GM18868 (cell line): ENCODE results near the gene TREML4.
A peak's percentile ranks its signal among the peaks of the same experiment; 100 is the strongest.
"Not testable (repeated sequence)": the region's sequence is repeated elsewhere in the genome, so short reads cannot be mapped to it uniquely, and the experiment has no call there.

Experiments used
- ATAC-seq: cut with Tn5 transposase; IDR thresholded peaks from one replicate; pipeline ENCODE4 v1.9.1; 2021; ENCODE audit warnings: mild to moderate bottlenecking, moderate library complexity; ENCODE audit not compliant: unreplicated experiment

The TREML4 gene, protein sequence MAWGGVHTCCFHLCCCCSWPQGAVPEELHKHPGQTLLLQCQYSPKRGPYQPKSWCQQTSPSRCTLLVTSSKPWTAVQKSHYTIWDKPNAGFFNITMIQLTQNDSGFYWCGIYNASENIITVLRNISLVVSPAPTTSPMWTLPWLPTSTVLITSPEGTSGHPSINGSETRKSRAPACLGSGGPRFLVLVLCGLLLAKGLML

DNA sequence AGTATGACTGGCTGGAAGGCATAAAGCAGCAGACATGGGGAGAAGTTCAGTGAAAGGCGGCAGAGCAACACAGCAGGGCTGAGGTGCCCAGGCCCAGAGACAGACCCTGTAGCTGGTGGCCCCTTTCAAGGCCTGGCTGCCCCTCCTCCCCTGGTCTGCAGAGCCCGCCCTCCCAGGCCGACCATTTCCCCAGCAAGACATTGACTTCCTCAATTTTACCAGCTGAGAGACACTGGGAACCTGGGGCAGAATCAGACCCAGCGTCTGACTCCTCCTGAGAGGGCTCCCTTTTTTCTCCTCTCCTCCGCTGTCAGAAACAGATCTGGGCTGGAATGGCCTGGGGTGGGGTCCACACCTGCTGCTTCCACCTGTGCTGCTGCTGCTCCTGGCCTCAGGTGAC is at the start of gene TREML4:
Gene TREML4, plus strand, starts transcription at position 254 of the 400 bp plus-strand sequence. Its CDS starts 79 bp downstream, at position 333.
- no peak for ATAC-seq

DNA sequence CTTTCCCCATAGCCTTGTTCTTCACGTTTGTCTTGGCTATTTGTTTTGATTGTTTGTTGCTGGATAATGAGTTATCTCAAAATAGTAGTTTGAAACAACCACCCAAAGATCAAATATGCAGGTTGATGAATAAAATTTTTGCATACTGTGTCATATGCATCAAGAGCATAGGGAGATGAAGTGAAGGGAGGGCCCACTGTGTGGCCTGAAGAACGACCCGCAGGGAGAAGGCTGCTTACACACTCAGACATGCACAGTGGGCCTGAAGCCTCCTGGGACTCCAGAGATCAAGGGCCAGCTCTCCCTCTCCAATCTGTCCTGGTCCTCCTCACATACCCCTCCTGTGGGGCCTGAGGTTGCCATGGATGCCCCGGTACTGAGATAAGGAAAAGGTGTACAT is 49.0 kb upstream of the TREML4 start:
- ATAC-seq, result no peak

DNA sequence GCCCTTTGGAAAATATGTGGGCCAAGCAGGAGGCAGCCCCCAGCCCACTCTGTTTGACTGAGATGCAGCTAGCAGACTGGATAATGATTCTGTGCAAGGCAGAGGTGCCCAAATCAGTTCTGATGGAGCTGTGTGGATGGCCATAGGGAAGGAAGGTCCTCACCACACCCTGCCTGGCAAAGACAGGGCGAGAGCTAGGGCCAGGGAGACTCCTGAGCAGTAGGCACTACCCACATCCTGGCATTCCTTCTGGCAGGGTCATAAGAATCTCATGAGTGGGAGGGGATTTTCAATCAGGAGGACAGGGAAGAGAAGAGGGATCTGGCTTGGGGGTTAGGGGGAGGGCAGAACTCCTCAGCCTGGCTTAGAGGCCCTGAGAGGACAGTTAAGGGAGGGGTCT is 46.6 kb upstream of the TREML4 start:
- ATAC-seq, result no peak

DNA sequence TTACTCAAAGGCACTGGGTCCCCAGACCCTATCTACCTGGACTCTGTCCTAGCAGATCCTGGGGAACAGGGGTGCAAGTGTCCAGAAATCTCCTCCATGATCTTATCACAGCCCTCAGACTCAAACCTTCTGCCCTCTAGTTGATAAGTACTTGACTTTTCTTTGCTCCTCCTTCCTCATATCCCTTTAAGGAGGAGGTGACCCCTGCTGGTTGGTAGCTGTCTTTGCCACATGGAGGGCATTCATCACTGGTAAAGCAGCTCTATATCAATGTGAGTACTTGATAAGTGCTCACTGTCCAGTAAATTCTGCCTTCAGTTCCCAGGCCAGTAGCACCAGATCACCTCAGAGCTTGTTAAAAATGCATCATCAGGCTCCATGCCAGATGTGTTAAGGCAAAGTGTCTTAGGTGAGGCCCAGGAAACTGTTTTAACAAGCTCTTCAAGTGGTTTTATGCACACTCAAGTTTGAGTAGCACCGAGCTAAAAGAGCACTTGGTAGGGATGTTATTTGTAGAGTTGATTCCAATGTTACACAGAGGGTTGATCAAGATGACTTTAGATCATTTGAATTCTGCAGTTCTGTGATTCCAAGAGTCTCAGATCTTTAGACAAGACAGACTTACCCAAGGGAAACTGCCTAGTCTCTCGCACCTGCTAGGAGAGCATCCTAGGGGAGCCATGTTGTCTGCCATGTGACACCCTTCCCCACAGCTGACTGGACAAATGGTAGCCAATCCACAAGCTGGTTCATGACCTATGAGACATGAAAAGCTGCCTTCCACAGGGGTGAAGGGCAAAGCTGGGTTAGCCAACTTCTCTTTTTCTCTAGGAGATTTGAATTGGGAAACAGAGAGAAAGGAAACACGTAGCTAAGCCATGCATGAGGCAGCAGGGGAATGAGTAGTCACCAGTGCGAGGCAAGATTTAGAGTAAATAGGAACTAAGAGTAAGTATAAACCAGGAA is 45.8 kb upstream of the TREML4 start:
- ATAC-seq, result peak; percentile 77

DNA sequence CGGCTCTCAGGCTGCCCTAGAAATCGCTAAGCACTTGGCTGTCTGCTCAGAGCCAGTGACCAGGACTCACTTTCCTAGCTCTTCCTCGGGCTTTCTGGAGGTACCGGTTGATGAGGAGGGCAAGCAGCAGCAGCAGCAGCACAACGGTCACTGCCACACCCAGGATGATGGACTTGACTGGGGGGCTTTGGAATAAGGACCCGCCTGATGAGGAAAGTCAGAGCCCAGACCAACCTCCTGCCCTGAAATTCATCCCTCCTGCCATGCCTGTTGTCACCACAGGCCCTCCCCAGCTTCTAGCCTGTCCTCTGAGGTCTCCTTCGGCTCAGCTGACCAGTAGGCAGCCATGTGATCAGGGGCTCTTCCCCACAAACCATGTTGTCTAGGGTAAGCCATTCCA is 43.4 kb upstream of the TREML4 start:
- no peak for ATAC-seq

DNA sequence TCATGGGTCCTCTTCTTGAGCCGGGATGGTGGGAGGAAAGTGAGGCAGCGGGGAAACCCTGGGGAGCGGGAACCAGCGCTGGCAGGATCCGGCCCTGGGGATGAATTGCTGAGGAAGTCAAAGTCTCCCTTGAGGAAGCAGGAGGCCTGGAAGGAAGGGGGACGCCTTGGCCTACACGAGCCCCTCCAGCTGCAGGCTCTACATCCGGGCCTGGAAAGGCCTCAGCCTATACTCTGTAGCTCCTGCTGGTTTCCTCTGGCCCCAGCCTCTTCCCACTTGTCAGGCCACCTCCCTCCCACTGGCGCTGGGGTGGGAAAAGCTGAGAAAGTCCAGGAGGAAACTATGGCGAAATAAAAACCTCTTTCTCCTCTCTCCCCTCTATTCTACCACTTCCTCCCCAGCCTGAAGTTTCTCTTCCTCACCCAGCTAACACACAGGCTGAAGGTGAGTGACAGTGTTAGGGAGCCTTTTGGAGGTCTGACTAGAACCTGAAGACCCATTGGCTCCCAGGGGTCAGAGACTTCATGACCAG is 42.1 kb upstream of the TREML4 start:
- ATAC-seq, result no peak

DNA sequence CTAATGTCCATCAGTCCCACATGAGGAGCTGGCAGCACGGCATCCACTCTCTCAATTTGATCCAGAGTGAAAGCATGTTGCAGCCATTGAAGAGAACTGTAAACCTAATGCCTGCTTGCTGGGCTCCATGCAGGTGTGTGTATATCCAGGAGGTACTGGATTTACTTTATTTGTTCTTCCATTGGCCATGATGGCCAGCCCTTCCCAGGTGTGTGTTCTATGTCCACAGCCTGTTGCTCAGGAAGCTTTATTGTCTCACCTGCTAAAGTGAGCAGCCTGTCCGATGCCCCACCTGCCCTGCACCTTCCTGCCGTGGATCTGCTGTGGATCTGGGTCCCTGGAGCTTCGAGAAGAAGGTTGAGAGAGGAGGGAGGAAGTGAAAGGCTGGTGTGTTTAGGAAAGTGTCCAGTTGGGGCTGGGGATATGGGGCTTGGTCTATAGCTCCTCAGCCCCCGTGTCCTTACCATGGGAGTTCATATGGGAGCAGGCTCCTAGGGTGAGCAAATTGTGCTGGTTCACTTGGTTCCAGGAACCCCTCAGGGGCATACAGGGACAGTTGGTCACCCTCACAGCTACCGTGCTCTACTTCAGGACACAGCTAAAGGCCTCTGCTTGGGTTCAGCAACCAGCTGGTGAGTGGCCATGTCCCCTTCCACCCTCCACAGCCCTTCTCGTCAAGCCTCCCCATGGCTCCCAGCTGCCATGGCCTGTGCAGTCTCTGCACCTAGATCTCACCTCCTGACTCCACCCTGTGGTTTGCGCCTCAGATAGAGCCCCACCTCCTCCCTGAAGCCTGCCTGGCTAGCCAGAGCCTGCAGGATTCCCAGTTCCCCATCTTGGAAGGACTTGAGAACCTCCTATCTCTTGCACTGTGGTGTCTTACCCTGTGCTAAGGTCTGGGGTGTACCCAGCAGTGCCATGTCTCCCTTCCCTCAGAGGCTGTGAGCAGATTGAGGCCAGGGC is 39.9 kb upstream of the TREML4 start:
- no peak for ATAC-seq

DNA sequence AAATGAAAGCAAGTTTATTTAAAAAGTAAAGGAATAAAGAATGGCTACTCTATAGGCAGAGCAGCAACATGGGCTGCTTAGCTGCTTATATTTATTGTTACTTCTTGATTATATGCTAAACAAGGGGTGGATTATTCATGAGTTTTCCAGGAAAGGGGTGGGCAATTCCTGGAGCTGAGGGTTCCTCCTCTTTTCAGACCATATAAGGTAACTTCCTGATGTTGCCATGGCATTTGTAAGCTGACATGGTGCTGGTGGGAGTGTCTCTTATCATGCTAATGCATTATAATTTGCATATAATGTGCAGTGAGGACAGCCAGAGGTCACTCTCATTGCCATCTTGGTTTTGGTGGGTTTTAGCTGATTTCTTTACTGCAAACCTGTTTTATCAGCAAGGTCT is 39.1 kb upstream of the TREML4 start:
- not testable (repeated sequence) for ATAC-seq

DNA sequence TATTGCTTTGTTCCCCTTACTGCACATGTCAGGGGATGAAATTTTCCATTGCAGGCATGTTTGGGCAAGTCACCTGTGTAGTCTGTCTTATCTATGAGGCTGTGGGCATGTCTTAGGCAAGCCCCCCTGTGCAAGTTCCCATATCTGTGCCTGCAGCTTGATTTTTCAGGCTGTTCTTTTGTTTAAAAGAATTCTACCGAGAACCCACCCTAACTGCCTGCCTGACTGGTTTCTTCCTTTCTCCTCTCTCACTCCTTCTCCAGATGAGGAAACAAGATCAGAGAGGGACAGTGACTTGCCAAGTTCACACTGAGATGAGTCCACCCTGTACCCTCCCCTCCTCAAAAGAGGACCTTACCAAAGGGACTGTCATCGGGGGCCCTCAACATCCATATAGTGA is 38.2 kb upstream of the TREML4 start:
- no peak for ATAC-seq

DNA sequence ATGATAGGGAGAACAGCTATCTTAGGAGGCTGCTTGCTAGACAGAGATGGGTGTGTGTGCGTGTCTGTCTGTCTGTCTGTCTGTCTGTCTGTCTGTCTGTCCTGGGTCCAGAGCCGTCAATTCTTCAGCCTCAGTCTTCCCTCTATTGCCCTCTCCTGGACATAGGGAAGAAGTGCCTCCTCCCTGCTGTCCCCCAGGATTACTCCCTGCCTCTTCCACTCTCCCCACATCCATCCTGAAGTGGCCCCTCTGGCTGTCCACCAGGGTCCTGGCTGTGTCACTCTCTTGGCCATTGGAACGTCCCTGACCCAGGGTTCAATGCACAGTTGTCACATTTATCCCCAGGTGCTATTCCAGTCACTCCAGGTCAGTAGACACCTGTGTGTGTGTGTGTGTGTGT is 37.4 kb upstream of the TREML4 start:
- ATAC-seq, result no peak

DNA sequence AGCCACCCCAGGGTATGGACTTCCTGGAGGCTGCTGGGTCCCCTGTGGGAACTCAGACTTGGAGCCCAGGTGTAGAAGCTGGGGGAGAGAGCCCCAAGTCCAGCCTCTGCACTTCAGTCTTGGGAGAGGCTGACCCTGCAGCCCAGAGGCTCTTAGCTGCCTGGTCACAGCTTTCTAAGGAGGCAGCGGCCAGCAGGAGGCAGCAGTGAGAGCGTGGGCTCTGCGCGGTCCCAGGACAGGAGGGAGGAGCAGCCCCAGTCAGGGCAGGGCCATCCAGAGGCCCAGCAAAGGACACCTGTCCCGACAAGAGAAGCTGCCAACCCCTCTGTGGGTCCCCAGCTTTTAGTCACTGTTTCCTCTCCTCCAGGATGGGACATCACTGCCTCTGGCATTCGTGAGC is 36.6 kb upstream of the TREML4 start:
- ATAC-seq, result no peak

DNA sequence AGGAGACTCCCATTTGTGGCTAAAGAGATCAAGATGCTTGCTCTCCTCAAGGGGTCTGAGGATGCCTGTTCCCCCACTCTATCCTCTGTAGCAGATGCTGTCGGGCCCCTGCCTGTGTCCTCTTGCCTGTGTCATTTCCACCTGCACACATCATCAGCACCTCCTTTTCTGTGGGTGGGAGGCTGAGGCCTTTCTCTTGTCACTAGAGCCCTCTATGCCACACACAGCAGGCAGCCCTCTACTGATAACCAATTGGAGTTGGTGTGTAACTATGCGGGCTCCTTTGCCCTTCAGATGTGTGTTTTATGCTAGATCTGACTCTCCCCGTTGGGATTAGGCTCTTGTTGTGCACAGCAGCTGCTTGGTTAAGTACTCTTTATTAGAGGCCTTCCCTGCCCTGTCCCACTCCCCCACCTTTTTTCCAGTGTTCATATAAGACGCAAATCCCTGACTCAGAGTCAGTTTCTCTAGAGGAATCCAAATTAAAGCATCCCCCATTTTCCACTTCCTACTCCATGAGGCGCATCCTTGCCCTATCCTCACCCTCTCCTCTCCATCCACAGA is 34.9 kb upstream of the TREML4 start:
- no peak for ATAC-seq

DNA sequence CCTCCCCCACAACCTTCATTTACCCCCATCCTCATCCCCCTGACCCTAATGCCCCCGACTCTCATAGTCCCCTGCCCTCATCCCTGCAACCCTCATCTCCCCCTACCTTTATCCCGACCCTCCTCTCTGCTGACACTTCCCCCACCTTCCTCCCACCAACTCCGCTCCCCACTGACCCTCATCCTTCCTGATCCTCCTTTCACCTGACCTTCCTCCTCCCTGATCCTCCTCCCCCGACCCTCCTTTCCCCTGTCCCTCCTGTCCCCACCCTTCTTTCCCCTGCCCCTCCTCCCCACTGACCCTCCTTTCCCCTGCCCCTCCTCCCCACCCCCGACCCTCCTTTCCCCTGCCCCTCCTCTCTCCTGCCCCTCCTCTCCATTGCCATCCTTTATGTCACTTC is 34.3 kb upstream of the TREML4 start:
- ATAC-seq, result no peak

DNA sequence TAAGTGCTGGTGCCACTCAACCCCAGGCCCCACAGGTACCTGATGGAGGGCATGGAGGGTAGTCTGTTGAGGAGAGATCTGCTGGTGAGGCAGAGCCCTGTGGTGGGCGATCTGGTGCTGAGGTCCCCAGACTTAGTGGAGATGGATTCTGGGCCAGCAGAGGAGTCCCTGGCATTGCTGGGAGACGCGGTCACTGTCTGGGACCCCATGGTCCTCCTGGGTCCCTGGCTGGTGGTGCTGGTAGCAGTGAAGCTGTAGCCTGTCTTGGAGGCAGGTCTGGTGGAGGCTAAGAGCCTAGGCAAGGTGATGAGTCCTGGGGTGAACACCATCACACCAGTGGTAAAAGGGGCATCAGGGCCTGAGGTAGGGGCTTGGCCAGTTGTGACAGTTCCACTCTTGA is 33.8 kb upstream of the TREML4 start:
- no peak for ATAC-seq

DNA sequence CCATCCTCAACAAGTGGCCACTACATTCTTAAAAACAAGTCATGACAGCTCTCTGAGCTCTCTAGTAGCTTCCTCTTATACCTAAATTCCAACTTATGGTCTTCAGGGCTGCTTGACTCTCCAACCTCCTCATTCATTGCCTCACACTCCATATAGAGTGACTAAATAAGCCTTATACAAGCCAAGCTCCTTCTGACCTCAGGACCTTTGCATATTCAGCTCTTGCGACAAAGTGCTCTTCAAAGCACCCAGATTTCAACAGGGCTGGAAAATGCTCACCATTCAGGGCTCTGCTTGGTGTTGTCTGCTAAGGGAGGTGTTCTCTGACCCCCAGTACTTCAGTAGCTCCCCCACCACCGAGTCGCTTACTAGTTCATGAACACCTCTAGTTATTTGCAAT is 30.9 kb upstream of the TREML4 start:
- no peak for ATAC-seq

DNA sequence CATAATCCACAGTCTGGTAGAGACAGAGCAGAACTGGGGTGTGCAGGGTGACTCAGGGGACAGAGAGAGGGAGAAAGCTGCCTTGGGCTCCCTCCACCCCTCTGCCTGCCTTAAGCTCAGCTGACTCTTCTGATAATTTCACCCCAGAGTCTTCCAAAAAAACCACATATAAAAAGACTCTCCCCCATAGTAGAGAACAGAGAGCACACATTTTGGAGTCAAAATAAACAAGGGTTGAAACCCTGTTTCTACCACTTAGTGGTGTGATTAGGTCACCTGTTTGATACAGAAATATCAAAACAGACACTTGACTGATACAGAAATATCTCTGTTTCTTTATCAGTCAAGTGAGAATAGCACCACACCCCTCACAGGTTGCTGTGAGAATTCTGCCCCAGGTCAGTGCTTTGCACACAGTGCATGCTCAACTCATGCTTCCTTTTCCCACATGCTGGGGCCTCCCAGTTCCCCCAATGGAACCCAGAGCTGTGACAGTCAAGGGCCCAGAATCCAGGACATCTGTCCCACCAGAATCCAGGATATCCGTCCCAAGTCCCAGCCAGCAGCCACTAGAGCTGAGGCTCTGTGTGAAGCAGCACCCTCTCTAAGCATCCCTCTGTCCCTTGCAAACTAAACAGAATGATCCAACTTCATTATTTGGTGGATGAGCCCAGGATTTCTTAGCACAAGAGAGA is 28.4 kb upstream of the TREML4 start:
- ATAC-seq, result peak; percentile 54

DNA sequence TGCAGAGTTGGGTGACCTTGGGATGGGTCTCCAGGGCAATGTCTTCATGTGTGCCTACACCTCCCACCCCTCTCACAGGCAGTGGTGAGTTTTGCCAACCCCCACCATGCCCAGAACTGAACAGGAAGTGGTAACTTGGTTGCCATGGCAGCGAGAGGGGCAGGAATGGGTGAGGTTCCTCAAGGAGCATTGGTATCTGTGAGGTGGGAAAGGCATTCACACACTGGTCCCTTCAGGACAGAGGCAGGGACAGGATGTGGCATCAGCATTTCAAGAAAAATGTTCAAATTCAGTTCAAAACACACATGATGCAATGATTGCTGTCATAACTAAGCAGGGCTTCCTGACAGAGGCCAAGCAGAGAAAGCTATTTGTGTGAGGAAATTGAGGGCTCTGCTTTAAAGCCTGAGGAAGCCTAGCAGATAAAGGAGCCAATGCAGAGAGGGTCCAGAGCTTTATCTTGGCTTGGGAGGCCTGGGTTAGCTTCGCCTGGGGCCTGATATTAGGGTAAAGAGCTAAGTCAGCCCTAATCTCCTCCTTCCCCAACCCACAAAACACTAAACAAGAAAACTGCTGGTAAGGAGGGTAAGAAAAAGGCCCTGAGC is 27.8 kb upstream of the TREML4 start:
- peak; percentile 36 for ATAC-seq

DNA sequence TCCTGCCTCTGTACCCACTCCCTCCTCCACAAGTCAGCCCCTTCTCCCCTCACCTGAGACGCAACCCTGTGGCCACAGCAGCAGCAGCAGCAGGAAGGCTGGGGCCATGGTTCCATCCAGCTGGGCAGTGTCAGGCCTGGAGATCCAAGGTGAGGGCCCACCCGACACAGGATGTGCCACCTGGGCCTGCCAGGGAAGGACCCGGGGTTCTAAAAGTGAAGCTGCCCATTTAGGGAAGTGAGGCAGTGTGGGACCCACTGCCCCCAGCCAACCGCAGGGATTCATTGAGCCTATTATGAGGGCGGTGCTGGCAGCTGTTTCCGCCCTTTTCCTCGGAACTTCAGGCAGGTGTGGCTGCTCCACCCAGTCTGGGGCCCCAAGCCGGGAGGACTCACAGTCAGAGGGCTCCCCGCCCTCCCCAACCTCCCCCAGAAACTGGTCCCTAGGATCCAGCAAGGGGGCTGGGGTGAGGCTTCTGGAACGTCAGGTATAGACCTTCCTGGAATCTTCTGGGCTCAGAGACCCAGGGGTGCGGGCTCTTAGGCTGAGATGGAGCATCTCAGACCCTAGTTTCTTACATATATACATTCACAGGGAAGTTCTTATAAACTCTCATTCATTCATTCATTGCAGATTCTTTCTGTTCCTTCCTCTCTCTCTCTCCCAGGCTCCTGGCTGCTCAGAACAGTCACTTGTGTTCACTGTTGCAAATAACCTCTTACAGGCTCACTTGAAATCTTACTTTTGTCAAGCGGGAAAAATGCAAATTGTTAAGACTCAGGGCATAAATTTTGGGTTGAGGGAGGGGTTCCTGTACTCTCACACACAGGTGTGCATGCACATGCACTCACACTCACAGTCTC is 27.0 kb upstream of the TREML4 start, which contains the start of gene TREML2:
Gene TREML2, minus strand, starts transcription at position 249 of the 863 bp plus-strand sequence. Its CDS starts 141 bp downstream, at position 108.
- peak; percentile 51 for ATAC-seq
